ENCODE measurements around the gene GJC1. TPM values are rescaled to one million over a fixed set of nuclear protein-coding genes. Genes with fewer than 3 reads are reported as not detected.

Gene GJC1
- total and polyA plus RNA-seq, 9 of the 15 experiments (the other 6 are each of a cell fraction or from before 2014, with no cell fraction given): 0.04 to 1.4 (median 0.18) TPM; not detected in 1

- Histone ChIP-seq H3K9me1 (ENCODE audit: control insufficient read depth, insufficient read depth, low read length) (no peaks in the 10 kb centered on the region), H3K4me2 (ENCODE audit: insufficient read depth, low read length) (no peak overlapping the region), H3K4me1 (replicated peaks in 1 of 2; ENCODE audit: control insufficient read depth in 2 of 2, insufficient read depth in 2 of 2, low read length in 2 of 2) (no peaks in the 10 kb centered on the region), H3K4me3 (no peak overlapping the region), H4K20me1 (replicated peaks; ENCODE audit: control insufficient read depth, insufficient read depth, low read length) (peaks cover 4% of the 10 kb centered on the region; the same call in 1 of the 2 replicates), H3K79me2 (ENCODE audit: control insufficient read depth, insufficient read depth, low read length) (no peaks in the 10 kb centered on the region), H3K27ac (ENCODE audit: extremely low read depth, low read depth, low read length) (no peak overlapping the region), H3K36me3 (ENCODE audit: control insufficient read depth, insufficient read depth, low read length) (peaks cover 91% of the 10 kb centered on the region), H3K27me3 (ENCODE audit: control insufficient read depth in 2 of 2, insufficient read depth in 2 of 2, low read length in 2 of 2) (no peaks in the 10 kb centered on the region), H2AFZ (ENCODE audit: low read depth, low read length) (no peak overlapping the region), H3K9ac (ENCODE audit: insufficient read depth in 1 of 2, low read depth in 2 of 2, low read length in 2 of 2) (no peak overlapping the region), H3K9me3 (replicated peaks; ENCODE audit: control insufficient read depth, insufficient read depth, low read depth, low read length) (no peaks in the 10 kb centered on the region)
- 91% methylated on average over 6 of the region's 6 CpGs for WGBS (ENCODE audit: insufficient coverage, low coverage, missing lambda C conversion rate)
- TF ChIP-seq TAF15 (IDR thresholded peaks at IDR 0.05; ENCODE audit: low read depth, low read length) (no peak), POLR2AphosphoS5 (IDR thresholded peaks at IDR 0.05; ENCODE audit: control insufficient read depth, insufficient read depth, low read depth, low read length) (peak; percentile 9; the same call in 1 of the 2 replicates), RBM39 (optimal IDR thresholded peaks at IDR 0.05; ENCODE audit: low read depth, low read length) (no peak), SNAPC5 (CRISPR knock-in tag; IDR thresholded peaks at IDR 0.05) (no peak), PTTG1 (tag; IDR thresholded peaks at IDR 0.05; ENCODE audit: low read depth) (no peak), ZHX1 (conservative IDR thresholded peaks at IDR 0.05; ENCODE audit: low read length) (no peak), TCF7L2 (IDR thresholded peaks at IDR 0.05; ENCODE audit: low read depth, low read length) (no peak), RFX5 (IDR thresholded peaks at IDR 0.05; ENCODE audit: low read depth, low read length) (no peak), HDGF (IDR thresholded peaks at IDR 0.05) (no peak)
- ATAC-seq (no peak), DNase-seq (ENCODE audit: extremely low read depth in 1 of 4, low spot score in 3 of 4) (no peak), FAIRE-seq (no peak)
- intact Hi-C loops (cut with micrococcal nuclease) (loop anchor here (1.0 kb wide), 1 partner anchor 91 kb away; no protein-coding TSS in a partner anchor), in situ Hi-C loops (cut with MboI) (loop anchor here (5.0 kb wide), 1 partner anchor 84 kb away; no protein-coding TSS in a partner anchor)
- BruUV-seq (replicated peaks): no TSS peak
- POLR2A ChIA-PET: interaction anchor here (0.7 to 2.4 kb wide), 3 partner anchors 13 to 421 kb away, joined by 3 to 7 read pairs (median 3); no protein-coding TSS in a partner anchor
- CTCF ChIA-PET (ENCODE audit: low intra/inter-chr PET ratio): interaction anchor here (1.5 to 5.4 kb wide), 4 partner anchors 86 to 332 kb away, joined by 5 to 38 read pairs (median 16); no protein-coding TSS in a partner anchor
Measured at GRCh38 chr17:44865931-44866330, 35.8 kb upstream of the GJC1 start.
